GM12891 (cell line): Measurements from ENCODE around the gene ASIC5.

ENCODE experiments used
- PAX5 ChIP-seq: IDR thresholded peaks from 2 replicates; pipeline ENCODE4 v1.6.1; 2011; ENCODE audit warnings: low read length, moderate library complexity, mild to moderate bottlenecking; ENCODE audit not compliant: insufficient read depth, severe bottlenecking
- POLR2A ChIP-seq: IDR thresholded peaks from 2 replicates; pipeline ENCODE4 v1.6.1; 2011; ENCODE audit warnings: low read depth, low read length, control low read depth
- POLR2AphosphoS5 ChIP-seq: IDR thresholded peaks from 2 replicates; pipeline ENCODE4 v1.6.1; 2011; ENCODE audit warnings: low read depth, low read length, control low read depth
- POU2F2 ChIP-seq: IDR thresholded peaks from 2 replicates; pipeline ENCODE4 v1.6.1; 2011; ENCODE audit warnings: low read depth, mild to moderate bottlenecking, control low read depth, low read length, moderate library complexity
- SPI1 ChIP-seq: IDR thresholded peaks from 2 replicates; pipeline ENCODE4 v1.6.1; 2011; ENCODE audit warnings: low read depth, low read length, control low read depth
- TAF1 ChIP-seq: IDR thresholded peaks from 2 replicates; pipeline ENCODE4 v1.6.1; 2011; ENCODE audit warnings: low read depth, low read length, control low read depth

- TF ChIP-seq POLR2AphosphoS5 (no peak), TAF1 (no peak), POLR2A (no peak), POU2F2 (no peak), SPI1 (no peak), PAX5 (no peak)
Measured at GRCh38 chr4:155789391-155789790, 76.7 kb downstream of the ASIC5 start.
